Neural crest cell (in vitro differentiated cells): ENCODE measurements around the gene CDC14A. TPM values are rescaled to one million over a fixed set of nuclear protein-coding genes. Genes with fewer than 3 reads are reported as not detected.

ENCODE experiments used
- DNase-seq: peaks from one replicate; pipeline ENCODE4 v3.0.0; 2021; ENCODE audit warnings: low read depth, mixed read lengths, low spot score
- H3K27ac Mint-ChIP-seq: one replicate; pipeline ENCODE4 v1.8.0; 2021; ENCODE audit warnings: mild to moderate bottlenecking, mixed read lengths; ENCODE audit not compliant: unreplicated experiment
- H3K27me3 Mint-ChIP-seq: 2 replicates; pipeline ENCODE4 v1.8.0; 2021; ENCODE audit warnings: low read depth, mild to moderate bottlenecking, mixed read lengths
- H3K36me3 Mint-ChIP-seq: 2 replicates; pipeline ENCODE4 v1.8.0; 2021; ENCODE audit warnings: low read depth, mild to moderate bottlenecking, mixed read lengths
- H3K4me1 Mint-ChIP-seq: 2 replicates; pipeline ENCODE4 v1.8.0; 2021; ENCODE audit warnings: mixed read lengths
- H3K4me3 Mint-ChIP-seq: one replicate; pipeline ENCODE4 v1.8.0; 2021; ENCODE audit warnings: mild to moderate bottlenecking, mixed read lengths
- H3K9me3 Mint-ChIP-seq: 2 replicates; pipeline ENCODE4 v1.8.0; 2021; ENCODE audit warnings: mixed read lengths
- total RNA-seq: library from RNA; stranded (reverse); gene quantifications from 2 replicates; pipeline ENCODE4 v1.2.1, GENCODE V29; 2021
- TF ChIP-seq, protein P1 (sequence below): fragments of 200-600 bp; sonication (generic); conservative IDR thresholded peaks from 2 replicates; pipeline ENCODE4 v1.5.0; 2021; ENCODE audit warnings: antibody characterized with exemption, mild to moderate bottlenecking

Gene CDC14A
- total RNA-seq, 1 donor from 2014 or later, result 15.7 TPM

- TF ChIP-seq, protein P1, sequence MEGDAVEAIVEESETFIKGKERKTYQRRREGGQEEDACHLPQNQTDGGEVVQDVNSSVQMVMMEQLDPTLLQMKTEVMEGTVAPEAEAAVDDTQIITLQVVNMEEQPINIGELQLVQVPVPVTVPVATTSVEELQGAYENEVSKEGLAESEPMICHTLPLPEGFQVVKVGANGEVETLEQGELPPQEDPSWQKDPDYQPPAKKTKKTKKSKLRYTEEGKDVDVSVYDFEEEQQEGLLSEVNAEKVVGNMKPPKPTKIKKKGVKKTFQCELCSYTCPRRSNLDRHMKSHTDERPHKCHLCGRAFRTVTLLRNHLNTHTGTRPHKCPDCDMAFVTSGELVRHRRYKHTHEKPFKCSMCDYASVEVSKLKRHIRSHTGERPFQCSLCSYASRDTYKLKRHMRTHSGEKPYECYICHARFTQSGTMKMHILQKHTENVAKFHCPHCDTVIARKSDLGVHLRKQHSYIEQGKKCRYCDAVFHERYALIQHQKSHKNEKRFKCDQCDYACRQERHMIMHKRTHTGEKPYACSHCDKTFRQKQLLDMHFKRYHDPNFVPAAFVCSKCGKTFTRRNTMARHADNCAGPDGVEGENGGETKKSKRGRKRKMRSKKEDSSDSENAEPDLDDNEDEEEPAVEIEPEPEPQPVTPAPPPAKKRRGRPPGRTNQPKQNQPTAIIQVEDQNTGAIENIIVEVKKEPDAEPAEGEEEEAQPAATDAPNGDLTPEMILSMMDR, result no peak
- no peaks in the 10 kb centered on the region for H3K27me3 Mint-ChIP-seq
- H3K36me3 Mint-ChIP-seq, result peaks cover 8% of the 10 kb centered on the region
- DNase-seq, result no peak
- H3K27ac Mint-ChIP-seq, result no peak overlapping the region
- H3K9me3 Mint-ChIP-seq, result no peaks in the 10 kb centered on the region
- no peak overlapping the region for H3K4me3 Mint-ChIP-seq
- H3K4me1 Mint-ChIP-seq, result peaks cover 15% of the 10 kb centered on the region
Observed at GRCh38 chr1:100474834-100475233, 122.5 kb downstream of the CDC14A start.

DNA sequence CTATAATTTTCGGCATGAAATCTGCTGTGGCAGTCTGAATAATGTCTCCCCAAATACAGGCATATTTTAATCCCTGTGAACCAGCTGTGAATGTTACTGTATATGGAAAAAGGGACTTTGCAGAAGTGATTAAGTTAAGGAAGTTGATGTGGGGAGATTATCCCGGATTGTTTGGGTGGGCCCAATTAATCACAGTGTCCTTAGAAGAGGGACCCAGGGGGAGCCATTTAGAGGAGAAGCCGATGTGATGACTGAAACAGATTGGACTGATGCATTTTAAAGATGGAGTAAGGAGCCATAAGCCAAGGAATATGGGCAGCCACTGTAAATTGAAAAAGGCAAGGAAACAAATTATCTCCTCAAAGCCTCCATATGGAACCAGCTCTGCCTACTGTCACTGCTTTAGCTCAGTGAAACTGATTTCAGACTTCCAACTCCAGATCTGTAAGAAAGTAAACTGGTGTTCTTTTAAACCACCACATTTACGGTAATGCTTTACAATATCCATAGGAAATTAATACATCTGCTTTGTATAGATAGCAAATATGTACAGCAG is 124.5 kb downstream of the CDC14A start:
- Mint-ChIP-seq H3K4me1 (peaks cover 30% of the 10 kb centered on the region), H3K9me3 (no peaks in the 10 kb centered on the region), H3K27ac (no peak overlapping the region), H3K4me3 (no peak overlapping the region), H3K36me3 (peaks cover 18% of the 10 kb centered on the region), H3K27me3 (no peaks in the 10 kb centered on the region)
- TF ChIP-seq, protein P1, result no peak
- no peak for DNase-seq

GRCh38 chr1:100478816-100479215 is 126.5 kb downstream of the CDC14A start:
- no peaks in the 10 kb centered on the region for H3K27me3 Mint-ChIP-seq
- H3K36me3 Mint-ChIP-seq, result peaks cover 21% of the 10 kb centered on the region
- H3K4me1 Mint-ChIP-seq, result peaks cover 34% of the 10 kb centered on the region
- DNase-seq, result no peak
- TF ChIP-seq, protein P1, result no peak
- no peaks in the 10 kb centered on the region for H3K9me3 Mint-ChIP-seq
- H3K27ac Mint-ChIP-seq, result no peak overlapping the region
- H3K4me3 Mint-ChIP-seq, result no peak overlapping the region

DNA sequence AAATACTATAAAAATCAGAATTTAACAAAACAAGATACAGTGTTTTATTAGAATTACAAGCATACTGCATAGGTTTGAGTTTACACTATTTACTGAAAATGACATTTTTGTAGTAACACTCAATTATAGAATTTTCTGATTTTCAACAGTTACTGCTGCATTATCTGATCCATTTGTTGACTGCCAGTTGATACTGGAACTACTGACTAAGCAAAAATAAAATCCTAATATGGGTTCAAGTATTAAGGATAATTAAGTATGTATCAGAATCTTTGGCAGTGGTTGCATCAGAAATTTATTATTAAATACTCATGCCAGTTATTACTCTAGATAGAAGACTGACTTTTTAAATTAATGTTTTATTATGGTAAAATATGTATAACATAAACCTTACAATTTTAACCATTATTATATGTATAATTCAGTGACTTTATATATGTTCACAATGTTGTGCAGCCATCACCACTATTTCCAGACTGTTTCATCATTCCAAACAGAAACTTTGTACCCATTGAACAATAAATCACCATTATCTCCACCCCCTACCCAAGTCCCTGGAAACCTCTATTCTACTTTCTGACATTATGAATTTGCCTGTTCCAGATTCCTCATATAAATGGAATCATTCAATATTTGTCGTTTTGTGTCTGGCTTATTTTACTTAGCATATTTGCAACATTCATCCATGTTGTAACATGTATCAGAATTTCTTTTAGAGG is 127.5 kb downstream of the CDC14A start:
- DNase-seq, result no peak
- H3K9me3 Mint-ChIP-seq, result no peaks in the 10 kb centered on the region

GRCh38 chr1:100481303-100481702 is 129.0 kb downstream of the CDC14A start:
- Mint-ChIP-seq H3K36me3 (peaks cover 22% of the 10 kb centered on the region), H3K27ac (no peak overlapping the region), H3K9me3 (no peaks in the 10 kb centered on the region), H3K27me3 (no peaks in the 10 kb centered on the region), H3K4me1 (peaks cover 28% of the 10 kb centered on the region), H3K4me3 (no peak overlapping the region)
- TF ChIP-seq, protein P1, result no peak
- DNase-seq, result no peak

More for the DNA sequence above, 127.5 kb downstream of the CDC14A start:
- no peak overlapping the region for H3K27ac Mint-ChIP-seq
- no peaks in the 10 kb centered on the region for H3K27me3 Mint-ChIP-seq
- TF ChIP-seq, protein P1, result no peak
- H3K4me3 Mint-ChIP-seq, result no peak overlapping the region
- peaks cover 28% of the 10 kb centered on the region for H3K4me1 Mint-ChIP-seq
- H3K36me3 Mint-ChIP-seq, result peaks cover 25% of the 10 kb centered on the region
